Measurements from ENCODE around the gene ZFYVE9.

DNA sequence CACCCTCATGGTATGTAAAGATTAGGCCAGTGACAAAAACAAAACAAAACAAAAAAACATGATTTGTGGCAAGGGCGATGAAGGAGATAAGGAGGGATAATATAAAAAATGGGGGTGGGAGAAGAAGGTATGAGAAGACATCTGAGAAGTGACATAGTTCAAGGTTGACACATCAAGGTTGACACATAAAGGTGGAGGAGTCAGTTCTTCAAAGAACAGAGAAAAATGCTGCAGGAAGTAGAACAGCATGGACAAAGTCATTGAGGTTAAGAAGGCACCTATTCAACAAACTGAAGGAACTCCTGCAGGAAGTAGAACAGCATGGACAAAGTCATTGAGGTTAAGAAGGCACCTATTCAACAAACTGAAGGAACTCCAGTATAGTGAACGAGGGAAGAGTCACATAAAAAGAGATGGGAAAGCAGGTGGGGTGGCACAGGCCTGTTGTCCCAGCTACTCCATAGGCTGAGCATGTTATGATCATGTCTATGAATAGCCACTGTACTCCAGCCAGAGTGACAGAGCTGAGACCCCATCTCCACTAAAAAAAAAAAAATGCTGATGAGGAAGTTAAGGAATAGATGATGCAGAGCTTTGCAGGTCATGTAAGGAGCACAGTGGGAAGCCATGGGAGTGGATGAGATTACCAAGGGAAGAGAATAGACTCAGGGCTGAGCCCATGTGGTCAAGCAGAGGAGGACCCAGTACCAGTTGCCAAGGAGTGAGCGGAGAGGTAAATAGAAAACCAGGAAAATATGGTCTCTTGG lies 101.5 kb downstream of the ZFYVE9 start:
- TF ChIP-seq, protein P1, sequence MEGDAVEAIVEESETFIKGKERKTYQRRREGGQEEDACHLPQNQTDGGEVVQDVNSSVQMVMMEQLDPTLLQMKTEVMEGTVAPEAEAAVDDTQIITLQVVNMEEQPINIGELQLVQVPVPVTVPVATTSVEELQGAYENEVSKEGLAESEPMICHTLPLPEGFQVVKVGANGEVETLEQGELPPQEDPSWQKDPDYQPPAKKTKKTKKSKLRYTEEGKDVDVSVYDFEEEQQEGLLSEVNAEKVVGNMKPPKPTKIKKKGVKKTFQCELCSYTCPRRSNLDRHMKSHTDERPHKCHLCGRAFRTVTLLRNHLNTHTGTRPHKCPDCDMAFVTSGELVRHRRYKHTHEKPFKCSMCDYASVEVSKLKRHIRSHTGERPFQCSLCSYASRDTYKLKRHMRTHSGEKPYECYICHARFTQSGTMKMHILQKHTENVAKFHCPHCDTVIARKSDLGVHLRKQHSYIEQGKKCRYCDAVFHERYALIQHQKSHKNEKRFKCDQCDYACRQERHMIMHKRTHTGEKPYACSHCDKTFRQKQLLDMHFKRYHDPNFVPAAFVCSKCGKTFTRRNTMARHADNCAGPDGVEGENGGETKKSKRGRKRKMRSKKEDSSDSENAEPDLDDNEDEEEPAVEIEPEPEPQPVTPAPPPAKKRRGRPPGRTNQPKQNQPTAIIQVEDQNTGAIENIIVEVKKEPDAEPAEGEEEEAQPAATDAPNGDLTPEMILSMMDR (IDR thresholded peaks at IDR 0.05) = no peak
- no peak for TF ChIP-seq POLR2A (IDR thresholded peaks at IDR 0.05)

Data from adrenal gland (tissue), 5 donors.